OCI-LY7 (cell line): ENCODE data around the gene LSR.

Experiments
- EZH2phosphoT487 ChIP-seq: fragments of 200-600 bp; sonication (generic); IDR thresholded peaks from 2 replicates; pipeline ENCODE4 v1.6.1; 2018; ENCODE audit warnings: low read depth, borderline replicate concordance, mild to moderate bottlenecking, mixed run types, antibody characterized with exemption, low read length, moderate library complexity, mixed read lengths
- TF ChIP-seq, protein P1 (sequence below): fragments of 200-600 bp; sonication (generic); conservative IDR thresholded peaks from 2 replicates; pipeline ENCODE4 v1.5.1; 2014; ENCODE audit warnings: mild to moderate bottlenecking, antibody characterized with exemption, low read length, moderate library complexity, mixed read lengths

DNA sequence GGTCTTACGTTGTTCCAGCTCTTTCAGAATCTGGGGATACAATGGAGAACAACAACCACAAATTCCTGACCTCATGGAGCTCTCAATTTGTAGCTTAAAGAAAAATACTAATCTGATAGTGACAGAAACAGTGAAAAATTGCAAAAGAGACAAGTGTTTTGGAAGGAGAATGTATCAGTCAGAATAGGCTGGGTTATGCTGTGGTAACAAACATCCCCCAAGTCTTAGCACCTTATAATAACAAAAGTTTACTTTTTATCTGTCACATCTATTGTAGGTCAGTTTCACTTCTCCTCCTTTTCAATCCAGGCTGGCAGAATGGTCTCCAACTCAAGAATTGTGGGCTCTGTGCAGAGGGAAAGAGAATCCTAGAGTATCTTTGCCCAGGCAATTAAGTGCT, 29.8 kb upstream of the LSR start:
- TF ChIP-seq EZH2phosphoT487, result no peak
- TF ChIP-seq, protein P1, sequence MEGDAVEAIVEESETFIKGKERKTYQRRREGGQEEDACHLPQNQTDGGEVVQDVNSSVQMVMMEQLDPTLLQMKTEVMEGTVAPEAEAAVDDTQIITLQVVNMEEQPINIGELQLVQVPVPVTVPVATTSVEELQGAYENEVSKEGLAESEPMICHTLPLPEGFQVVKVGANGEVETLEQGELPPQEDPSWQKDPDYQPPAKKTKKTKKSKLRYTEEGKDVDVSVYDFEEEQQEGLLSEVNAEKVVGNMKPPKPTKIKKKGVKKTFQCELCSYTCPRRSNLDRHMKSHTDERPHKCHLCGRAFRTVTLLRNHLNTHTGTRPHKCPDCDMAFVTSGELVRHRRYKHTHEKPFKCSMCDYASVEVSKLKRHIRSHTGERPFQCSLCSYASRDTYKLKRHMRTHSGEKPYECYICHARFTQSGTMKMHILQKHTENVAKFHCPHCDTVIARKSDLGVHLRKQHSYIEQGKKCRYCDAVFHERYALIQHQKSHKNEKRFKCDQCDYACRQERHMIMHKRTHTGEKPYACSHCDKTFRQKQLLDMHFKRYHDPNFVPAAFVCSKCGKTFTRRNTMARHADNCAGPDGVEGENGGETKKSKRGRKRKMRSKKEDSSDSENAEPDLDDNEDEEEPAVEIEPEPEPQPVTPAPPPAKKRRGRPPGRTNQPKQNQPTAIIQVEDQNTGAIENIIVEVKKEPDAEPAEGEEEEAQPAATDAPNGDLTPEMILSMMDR, result no peak
